GM21447 (cell line): Measurements from ENCODE around the gene TMEM255A.
"Not testable (repeated sequence)": the region's sequence is repeated elsewhere in the genome, so short reads cannot be mapped to it uniquely, and the experiment has no call there.

Experiments used
- ATAC-seq: cut with Tn5 transposase; IDR thresholded peaks from one replicate; pipeline ENCODE4 v1.9.1; 2021; ENCODE audit not compliant: unreplicated experiment

Gene TMEM255A

GRCh38 chrX:120310861-120311726 is at the start of gene TMEM255A:
TMEM255A (minus strand) TSS chrX:120311461; CDS start chrX:120311309, 152 bp downstream.
- no peak for ATAC-seq

GRCh38 chrX:120358737-120359456 is 47.6 kb upstream of the TMEM255A start:
- no peak for ATAC-seq

DNA sequence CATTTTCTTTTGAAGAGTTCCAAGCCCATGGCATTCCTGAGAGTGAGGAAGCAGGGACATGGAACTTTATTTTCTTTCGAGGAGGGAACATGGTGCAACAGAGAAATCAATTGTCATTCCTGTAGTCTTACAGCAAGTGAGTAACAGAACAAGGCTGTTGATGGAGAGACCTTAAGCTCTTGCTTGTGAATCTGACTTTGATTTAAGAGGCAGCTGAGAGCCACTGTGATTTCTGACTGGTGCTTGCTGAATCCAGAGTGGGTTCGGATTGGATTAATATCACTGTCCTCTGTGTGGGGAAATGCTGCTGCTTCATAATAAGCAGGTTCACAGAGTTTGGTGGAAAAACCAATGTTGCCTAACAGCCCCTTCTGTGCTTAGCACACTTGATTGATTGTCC is 45.9 kb upstream of the TMEM255A start:
- no peak for ATAC-seq

DNA sequence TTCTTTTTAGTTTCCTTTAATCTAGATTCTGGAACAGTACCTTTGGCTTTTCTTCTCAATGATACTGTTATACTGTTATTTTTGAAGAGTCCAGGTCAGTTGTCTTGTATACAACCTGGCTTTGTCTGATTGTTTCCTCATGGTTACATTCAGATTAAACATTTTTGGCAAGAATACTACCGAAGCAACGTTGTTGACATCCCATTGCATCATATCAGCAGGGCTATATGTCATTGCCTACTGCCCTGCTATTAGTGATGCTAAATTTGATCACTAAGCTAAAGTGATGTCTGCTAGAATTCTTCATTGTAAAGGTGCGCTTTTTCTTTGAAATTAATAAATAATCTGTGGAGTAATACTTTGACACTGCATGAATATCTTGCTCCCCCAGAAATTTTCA is 44.8 kb upstream of the TMEM255A start:
- no peak for ATAC-seq

GRCh38 chrX:120350450-120351138 is 39.3 kb upstream of the TMEM255A start:
- no peak for ATAC-seq

GRCh38 chrX:120344566-120344965 is 33.3 kb upstream of the TMEM255A start:
- not testable (repeated sequence) for ATAC-seq

GRCh38 chrX:120336899-120337298 is 25.6 kb upstream of the TMEM255A start:
- no peak for ATAC-seq

- no peak for ATAC-seq
Observed at GRCh38 chrX:120335289-120335688, 24.0 kb upstream of the TMEM255A start.

DNA sequence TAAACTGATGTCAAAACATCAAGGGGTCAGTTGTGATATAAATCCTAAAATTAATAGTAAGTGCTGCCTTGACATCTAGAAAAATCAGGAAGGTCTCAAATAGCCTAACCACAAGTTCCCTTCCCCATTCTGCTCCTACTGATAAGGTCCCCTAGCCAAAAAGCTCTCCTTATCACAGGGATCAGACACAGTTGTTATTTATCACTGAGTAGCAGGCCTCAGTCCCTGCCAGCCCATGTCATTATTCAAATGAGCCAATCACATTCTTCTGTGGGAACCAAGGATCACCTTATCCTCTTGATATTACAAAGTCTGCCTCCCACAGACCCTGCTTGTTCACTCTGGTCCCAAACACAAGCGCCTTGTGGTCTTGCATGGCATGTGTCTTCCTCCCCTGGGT is 23.3 kb upstream of the TMEM255A start:
- ATAC-seq, result no peak

GRCh38 chrX:120334151-120334550 is 22.9 kb upstream of the TMEM255A start:
- ATAC-seq, result no peak

GRCh38 chrX:120332394-120332793 is 21.1 kb upstream of the TMEM255A start:
- ATAC-seq, result no peak

GRCh38 chrX:120331116-120331515 is 19.9 kb upstream of the TMEM255A start:
- ATAC-seq, result no peak

DNA sequence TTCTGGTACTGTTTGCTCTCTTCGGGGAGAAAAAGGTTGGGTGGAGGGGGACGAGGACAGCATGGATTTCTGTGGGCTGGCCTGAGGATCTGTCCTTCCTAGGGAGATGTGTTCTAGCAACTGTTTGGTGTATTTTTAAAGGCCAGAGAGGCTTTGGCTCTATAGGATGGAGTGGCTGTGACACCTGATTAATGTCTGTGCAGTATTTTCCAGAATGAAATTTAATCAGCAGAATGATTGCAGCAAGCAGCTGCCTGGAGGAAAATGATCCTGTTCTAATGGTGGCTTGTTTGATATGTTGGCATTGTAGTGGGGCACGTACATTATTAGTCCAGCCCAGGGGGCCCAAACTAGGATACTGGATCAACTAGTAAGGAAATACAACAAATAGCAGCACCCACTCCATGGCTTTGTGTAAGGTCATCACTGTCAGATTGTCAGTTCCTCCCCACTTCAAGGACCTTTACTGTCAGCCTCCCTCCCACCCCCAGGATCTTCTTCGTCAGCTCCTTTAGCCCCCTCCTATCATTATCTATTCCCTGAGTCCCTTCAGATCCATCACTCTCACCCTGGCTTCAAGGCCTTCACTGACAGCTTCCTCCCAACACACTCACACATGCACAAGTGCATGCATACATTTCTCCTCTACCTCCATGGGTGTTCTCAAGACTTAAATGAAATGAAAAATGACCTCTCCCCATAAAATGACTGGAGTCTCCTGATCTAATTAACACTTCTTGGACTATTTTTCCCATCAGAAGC is 10.4 kb upstream of the TMEM255A start:
- ATAC-seq, result no peak

GRCh38 chrX:120318411-120318810 is 7.2 kb upstream of the TMEM255A start:
- no peak for ATAC-seq

DNA sequence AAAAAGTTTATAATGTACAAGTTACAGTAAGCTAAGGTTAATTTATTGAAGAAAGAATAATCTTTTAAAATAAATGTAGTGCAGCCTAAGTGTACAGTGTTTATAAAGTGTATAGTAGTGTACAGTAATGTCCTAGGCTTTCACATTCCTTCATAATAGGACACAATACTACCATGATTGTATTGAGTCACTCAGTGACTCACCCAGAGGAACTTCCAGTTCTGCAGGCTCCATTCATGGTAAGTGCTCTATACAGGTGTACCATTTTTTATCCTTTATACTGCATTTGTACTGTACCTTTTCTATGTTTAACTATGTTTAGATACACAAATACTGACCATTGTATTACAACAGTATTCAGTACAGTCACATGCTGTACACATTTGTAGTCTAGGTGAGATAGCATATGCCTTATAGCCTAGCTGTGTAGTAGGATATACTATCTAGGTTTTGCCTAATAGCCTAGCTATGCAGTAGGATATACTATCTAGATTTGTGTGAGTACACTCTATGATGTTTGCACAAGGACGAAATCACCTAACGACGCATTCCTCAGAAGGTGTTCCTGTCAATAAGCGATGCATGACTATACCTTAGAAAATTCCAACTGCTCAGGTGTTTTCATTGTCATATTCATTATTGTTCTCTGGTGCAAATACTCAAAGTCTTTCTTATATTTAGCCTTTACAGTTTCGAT is 5.5 kb upstream of the TMEM255A start:
- ATAC-seq, result no peak

DNA sequence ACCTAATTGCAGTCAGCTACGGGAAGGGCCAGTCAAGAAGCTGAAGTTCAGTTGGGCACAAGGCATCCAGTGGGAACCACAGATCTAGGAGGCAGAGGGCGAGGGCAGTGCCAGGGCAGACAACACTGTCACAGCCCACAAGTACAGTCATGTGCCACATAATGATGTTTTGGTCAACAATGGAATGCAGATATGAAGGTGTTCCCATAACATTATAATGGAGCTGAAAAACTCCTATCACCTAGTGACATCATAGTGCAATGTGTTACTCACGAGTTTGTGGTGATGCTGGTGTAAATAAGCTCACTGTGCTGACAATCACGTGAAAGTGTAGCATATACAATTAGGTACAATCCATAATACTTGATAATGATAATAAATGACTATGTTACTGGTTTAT is 4.5 kb upstream of the TMEM255A start:
- no peak for ATAC-seq

- no peak for ATAC-seq
Observed at GRCh38 chrX:120311727-120312063, 434 bp upstream of the TMEM255A start.

- ATAC-seq, result no peak
Observed at GRCh38 chrX:120309873-120310705, 1.2 kb downstream of the TMEM255A start.
